Measurements from ENCODE around the gene MAPK11. TPM values are rescaled to one million over a fixed set of nuclear protein-coding genes. Genes with fewer than 3 reads are reported as not detected.
A peak's percentile ranks its signal among the peaks of the same experiment; 100 is the strongest.

Gene MAPK11
- total RNA-seq, 6 experiments from 2014 or later: 1.7 to 6.4 (median 2.5) TPM

DNA sequence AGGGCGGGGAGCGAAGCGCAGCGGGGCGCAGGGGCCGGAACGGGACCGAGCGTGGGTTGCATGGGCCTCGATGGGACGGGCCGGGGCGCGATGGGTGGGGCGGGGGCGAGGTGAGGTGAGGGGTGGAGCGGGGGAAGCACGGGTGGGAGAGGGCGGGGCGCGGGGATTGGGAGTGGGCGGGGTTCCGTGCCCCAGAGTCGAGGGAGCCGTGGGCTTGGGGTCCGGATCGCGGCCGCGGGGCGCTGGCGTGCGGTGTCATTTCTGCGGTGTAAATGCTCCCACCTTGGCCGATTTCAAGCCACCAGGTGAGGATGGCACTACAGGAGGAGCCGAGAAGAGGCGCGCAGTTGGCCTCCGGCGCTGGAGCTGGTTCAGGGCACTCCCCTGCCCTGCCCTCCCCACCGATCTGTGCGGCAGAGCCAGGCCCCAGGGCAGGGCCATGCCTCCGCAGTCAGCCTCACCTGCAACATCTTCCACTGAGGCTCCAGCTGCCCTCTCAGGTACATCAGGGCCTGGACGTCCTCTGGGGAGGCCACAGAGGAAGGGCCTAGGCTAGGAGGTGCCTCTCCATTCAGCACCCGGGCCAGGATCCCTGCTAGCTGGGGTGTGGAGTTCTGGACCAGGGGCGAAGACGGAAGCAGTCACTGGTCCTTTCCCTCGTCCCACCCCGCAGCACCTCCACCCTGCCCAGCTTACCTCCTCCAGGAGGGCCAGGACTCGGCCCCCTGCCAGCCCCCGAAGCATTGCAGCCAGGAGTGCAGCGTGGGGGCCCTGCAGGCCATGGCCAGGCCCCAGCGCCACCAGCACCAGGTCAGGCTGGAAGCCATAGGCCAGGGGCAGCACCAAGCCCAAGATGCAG, 24.7 kb downstream of the MAPK11 start:
- H3K9me3 ChIP-seq: no peaks in the 10 kb centered on the region
- H3K36me3 ChIP-seq: peaks cover 0 to under 1% (median 0%) of the 10 kb centered on the region in 4 donors
- H3K27me3 ChIP-seq: no peaks in the 10 kb centered on the region
- peak; percentile 28 to 56 (median 50) for ATAC-seq
- H3K4me3 ChIP-seq: peak overlapping the region; percentile 71 to 97 (median 79)
- peaks cover 0 to 50% (median 23%) of the 10 kb centered on the region in 4 donors for H3K4me1 ChIP-seq
- peak overlapping the region; percentile 52 to 83 (median 66) for H3K27ac ChIP-seq
- DNase-seq: no peak
- TF ChIP-seq POLR2A (IDR thresholded peaks at IDR 0.05): no peak
- TF ChIP-seq, protein P1, sequence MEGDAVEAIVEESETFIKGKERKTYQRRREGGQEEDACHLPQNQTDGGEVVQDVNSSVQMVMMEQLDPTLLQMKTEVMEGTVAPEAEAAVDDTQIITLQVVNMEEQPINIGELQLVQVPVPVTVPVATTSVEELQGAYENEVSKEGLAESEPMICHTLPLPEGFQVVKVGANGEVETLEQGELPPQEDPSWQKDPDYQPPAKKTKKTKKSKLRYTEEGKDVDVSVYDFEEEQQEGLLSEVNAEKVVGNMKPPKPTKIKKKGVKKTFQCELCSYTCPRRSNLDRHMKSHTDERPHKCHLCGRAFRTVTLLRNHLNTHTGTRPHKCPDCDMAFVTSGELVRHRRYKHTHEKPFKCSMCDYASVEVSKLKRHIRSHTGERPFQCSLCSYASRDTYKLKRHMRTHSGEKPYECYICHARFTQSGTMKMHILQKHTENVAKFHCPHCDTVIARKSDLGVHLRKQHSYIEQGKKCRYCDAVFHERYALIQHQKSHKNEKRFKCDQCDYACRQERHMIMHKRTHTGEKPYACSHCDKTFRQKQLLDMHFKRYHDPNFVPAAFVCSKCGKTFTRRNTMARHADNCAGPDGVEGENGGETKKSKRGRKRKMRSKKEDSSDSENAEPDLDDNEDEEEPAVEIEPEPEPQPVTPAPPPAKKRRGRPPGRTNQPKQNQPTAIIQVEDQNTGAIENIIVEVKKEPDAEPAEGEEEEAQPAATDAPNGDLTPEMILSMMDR (IDR thresholded peaks at IDR 0.05): no peak
- intact Hi-C loops (cut with DNase I): loop anchor here in 1 of 2 donors (10.0 kb wide), 1 partner anchor 239 kb away; the partner anchor contains the start of genes ADM2 and MIOX
- 6% methylated on average over 2 of the region's 53 CpGs for WGBS (ENCODE audit: insufficient coverage, low coverage, low lambda C conversion rate, missing lambda C conversion rate)

DNA sequence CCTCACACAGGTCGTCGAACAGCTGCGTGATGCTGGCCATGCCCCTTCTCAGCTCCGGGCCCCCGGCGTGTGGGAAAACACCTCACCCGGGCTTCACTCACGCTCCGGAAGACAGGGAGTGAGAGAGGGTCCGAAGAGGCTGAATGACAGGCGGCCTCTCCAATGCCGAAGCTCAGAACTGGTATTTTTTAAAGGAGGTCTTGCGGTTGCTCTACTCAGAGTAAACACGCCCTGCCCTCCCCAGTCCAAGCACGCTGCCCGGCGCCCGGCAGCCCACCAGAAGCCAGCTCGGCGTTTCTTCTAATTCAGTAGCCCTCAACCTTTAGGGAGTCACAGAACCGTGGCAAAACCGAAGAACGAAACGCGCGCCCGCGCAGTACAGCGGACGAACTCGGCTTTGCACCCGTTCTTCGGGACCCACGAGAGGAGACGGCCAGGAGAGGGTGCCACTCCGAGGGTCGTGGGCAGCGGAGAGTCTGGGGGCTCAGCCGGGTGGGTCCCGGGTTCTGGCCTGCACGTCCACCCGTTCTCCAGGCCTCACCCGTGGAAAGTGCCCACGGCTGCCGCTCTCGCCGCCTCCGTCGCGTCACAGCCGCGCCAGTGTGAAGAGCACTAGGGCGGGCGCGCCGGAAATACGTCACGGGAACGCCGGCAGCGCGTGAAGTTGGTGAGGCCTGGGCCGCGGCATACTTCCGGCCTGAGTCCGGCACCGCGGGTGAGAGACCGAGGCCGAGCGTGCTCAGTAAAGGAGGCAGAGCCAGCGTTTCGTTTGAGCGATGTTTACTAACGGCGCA, 25.6 kb downstream of the MAPK11 start, which contains the start of gene TUBGCP6:
Gene TUBGCP6 (minus strand): TSS at position 604 of the 794 bp plus-strand sequence. CDS start 564 bp downstream, at position 40.
- intact Hi-C loops (cut with DNase I): loop anchor here in 1 of 2 donors (10.0 kb wide), 1 partner anchor 240 kb away; the partner anchor contains the start of genes ADM2 and MIOX
- peaks cover 0 to 42% (median 19%) of the 10 kb centered on the region in 4 donors for H3K4me1 ChIP-seq
- WGBS (ENCODE audit: insufficient coverage, low coverage, low lambda C conversion rate, missing lambda C conversion rate): 0% methylated on average over 21 of the region's 76 CpGs
- H3K4me3 ChIP-seq: peak within 1 kb of the TSS; percentile 71 to 97 (median 79)
- TF ChIP-seq, protein P1 (IDR thresholded peaks at IDR 0.05): peak in 2 of 4 donors; percentile 14 to 31
- peak; percentile 65 for TF ChIP-seq POLR2A (IDR thresholded peaks at IDR 0.05)
- peaks cover 0 to 5% (median 0%) of the 10 kb centered on the region in 4 donors for H3K36me3 ChIP-seq
- H3K9me3 ChIP-seq: no peaks in the 10 kb centered on the region
- peak within 1 kb of the TSS; percentile 52 to 83 (median 66) for H3K27ac ChIP-seq
- ATAC-seq: peak; percentile 82 to 90 (median 86)
- H3K27me3 ChIP-seq: no peaks in the 10 kb centered on the region
- DNase-seq: peak; percentile 96 to 97 (median 96)

DNA sequence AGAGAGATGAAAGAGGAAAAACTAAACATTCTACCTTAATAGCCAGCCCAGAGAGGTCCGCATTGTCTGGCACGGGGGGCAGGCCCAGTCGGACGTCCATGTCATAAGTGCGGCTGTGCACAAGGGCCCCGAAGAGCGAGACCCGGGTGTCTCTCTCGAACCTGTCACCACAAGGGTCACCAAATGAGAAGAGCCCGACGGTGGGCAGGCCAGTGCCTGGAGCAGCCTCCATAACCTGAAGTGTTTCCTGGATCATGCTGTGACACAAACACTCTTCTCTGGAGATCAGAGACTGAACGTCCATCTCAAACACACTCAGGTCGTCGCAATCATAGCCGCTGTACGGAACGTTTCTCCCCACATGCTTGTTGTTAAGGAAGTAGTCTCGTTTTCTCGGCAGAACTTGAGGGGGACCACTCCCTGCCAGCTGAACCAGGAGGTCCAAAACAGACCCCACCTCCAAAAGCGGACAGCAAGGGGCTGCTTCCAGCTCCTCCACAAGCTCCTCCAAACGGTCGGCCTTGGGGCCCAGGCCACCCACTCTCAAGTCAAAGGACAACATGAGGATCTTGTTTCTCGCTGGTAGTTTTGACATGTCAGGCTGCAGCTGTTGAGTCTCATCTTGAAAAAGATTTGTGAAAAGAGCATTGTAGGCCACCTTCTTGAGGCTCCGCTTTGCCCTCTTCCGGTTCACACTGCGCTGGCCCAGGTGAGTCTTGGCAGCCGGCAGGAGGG, 26.3 kb downstream of the MAPK11 start:
- H3K4me3 ChIP-seq: peak overlapping the region; percentile 71 to 97 (median 79)
- H3K36me3 ChIP-seq: peaks cover 0 to 5% (median 0%) of the 10 kb centered on the region in 4 donors
- H3K4me1 ChIP-seq: peaks cover 0 to 39% (median 17%) of the 10 kb centered on the region in 4 donors
- no peak for ATAC-seq
- H3K9me3 ChIP-seq: no peaks in the 10 kb centered on the region
- no peak for DNase-seq
- 0% methylated on average over 11 of the region's 27 CpGs for WGBS (ENCODE audit: insufficient coverage, low coverage, low lambda C conversion rate, missing lambda C conversion rate)
- H3K27ac ChIP-seq: peak overlapping the region in 2 of 3 donors; percentile 66 to 83
- no peak for TF ChIP-seq POLR2A (IDR thresholded peaks at IDR 0.05)
- TF ChIP-seq, protein P1 (IDR thresholded peaks at IDR 0.05): no peak
- intact Hi-C loops (cut with DNase I): loop anchor here in 1 of 2 donors (10.0 kb wide), 1 partner anchor 241 kb away; the partner anchor contains the start of genes ADM2 and MIOX
- H3K27me3 ChIP-seq: no peaks in the 10 kb centered on the region

Data from right lobe of liver (tissue), 6 donors.